Body of pancreas (tissue), 4 donors: ENCODE data around the gene NR1H4. TPM values are rescaled to one million over a fixed set of nuclear protein-coding genes. Genes with fewer than 3 reads are reported as not detected.

Experiments used
- ATAC-seq: fragments of 150-250 bp; one replicate; pipeline ENCODE4 v1.9.1; 2016
- DNase-seq, 4 donors: peaks; one replicate each; pipeline ENCODE4 v3.0.0-alpha.2; 2019
- H3K27ac ChIP-seq, 4 donors: fragments of 200-600 bp; sonication (generic); 1 replicate in 3 of 4; 2 replicates in 1 of 4; pipeline versions ENCODE4 v1.5.1 to v1.6.1; 2016 to 2019; ENCODE audit warnings: mild to moderate bottlenecking in 1 of 4, mixed read lengths in 1 of 4, moderate library complexity in 1 of 4
- H3K27me3 ChIP-seq, 2 donors: fragments of 200-600 bp; sonication (generic); one replicate each; pipeline ENCODE4 v1.6.0; 2016; ENCODE audit warnings: mild to moderate bottlenecking in 1 of 2
- H3K36me3 ChIP-seq, 2 donors: fragments of 200-600 bp; sonication (generic); replicated peaks in 1 of 2; 2 replicates each; pipeline ENCODE4 v1.5.1; 2016; ENCODE audit warnings: low read depth in 2 of 2; ENCODE audit not compliant: insufficient read depth in 1 of 2
- H3K4me1 ChIP-seq: fragments of 200-600 bp; sonication (generic); one replicate; pipeline ENCODE4 v1.6.0; 2016
- H3K4me3 ChIP-seq, 2 donors: fragments of 200-600 bp; sonication (generic); 1 replicate in 1 of 2; 2 replicates in 1 of 2; pipeline ENCODE4 v1.5.1; 2016 to 2019
- H3K9me3 ChIP-seq, 3 donors: fragments of 200-600 bp; sonication (generic); 1 replicate in 2 of 3; 2 replicates in 1 of 3; pipeline ENCODE4 v1.5.1; 2016
- POLR2A ChIP-seq, 3 donors: fragments of 450-650 bp; IDR thresholded peaks; one replicate each; pipeline ENCODE4 v1.6.1; 2016; ENCODE audit warnings: antibody characterized with exemption in 3 of 3, mild to moderate bottlenecking in 2 of 3
- WGBS, 2 donors: methylation state at CpG; one replicate each; pipeline ENCODE4 v1.1.5; 2017; 5-methylcytosine and 5-hydroxymethylcytosine counted together
- intact Hi-C: fragments of 100-400 bp; cut with DNase I; formaldehyde crosslinking; loops from one replicate; pipeline ENCODE4 v1.15.1; 2023
- total RNA-seq, 2 donors: library from RNA; depleted of rRNA; stranded (reverse); fragments of >200 nt; gene quantifications; one replicate each; pipeline ENCODE4 v1.1.0, GENCODE V29; 2016
- TF ChIP-seq, protein P1 (sequence below), 7 experiments: fragments of 450-650 bp in 4 of 7; fragments of 200-600 bp in 3 of 7; sonication (generic) in 3 of 7; IDR thresholded peaks; one replicate each; pipeline ENCODE4 v1.5.1; 2016 to 2019; ENCODE audit warnings: antibody characterized with exemption in 7 of 7

Gene NR1H4
- total RNA-seq, 2 donors from 2014 or later: 1.3 to 2.9 TPM

DNA sequence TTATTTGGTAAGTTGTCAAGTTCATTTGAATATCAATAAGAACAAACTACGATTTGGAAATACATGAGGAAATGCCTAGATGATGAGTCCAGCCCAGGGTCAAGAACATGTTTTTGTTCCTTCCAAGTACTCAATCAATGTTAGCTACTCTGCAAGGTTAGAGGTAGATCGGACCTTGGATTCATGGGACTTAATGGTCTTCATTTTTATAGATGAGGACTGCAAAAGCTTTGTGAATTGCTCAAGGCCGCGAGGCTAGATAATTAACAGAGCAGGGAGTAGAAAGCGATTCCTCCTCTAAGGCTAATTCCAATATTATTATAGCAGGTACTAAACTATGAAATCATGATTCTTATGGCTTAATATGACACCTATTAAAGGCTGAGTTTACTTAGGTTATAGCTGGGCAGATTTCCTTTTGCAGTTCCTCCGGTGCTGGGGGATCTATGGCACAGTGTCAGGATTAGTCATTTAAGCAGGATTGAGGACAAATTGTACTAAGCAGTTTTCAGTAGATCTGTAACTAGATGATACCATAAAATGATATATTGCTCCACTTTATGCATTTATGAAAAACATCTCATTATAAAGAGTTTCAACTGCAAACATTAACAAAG lies 19.8 kb downstream of the NR1H4 start:
- ATAC-seq (no peak), DNase-seq (no peak)
- intact Hi-C loops: no loop called here
- H3K36me3 ChIP-seq: no peaks in the 10 kb centered on the region
- TF ChIP-seq, protein P1, sequence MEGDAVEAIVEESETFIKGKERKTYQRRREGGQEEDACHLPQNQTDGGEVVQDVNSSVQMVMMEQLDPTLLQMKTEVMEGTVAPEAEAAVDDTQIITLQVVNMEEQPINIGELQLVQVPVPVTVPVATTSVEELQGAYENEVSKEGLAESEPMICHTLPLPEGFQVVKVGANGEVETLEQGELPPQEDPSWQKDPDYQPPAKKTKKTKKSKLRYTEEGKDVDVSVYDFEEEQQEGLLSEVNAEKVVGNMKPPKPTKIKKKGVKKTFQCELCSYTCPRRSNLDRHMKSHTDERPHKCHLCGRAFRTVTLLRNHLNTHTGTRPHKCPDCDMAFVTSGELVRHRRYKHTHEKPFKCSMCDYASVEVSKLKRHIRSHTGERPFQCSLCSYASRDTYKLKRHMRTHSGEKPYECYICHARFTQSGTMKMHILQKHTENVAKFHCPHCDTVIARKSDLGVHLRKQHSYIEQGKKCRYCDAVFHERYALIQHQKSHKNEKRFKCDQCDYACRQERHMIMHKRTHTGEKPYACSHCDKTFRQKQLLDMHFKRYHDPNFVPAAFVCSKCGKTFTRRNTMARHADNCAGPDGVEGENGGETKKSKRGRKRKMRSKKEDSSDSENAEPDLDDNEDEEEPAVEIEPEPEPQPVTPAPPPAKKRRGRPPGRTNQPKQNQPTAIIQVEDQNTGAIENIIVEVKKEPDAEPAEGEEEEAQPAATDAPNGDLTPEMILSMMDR (IDR thresholded peaks at IDR 0.05): no peak
- TF ChIP-seq POLR2A (IDR thresholded peaks at IDR 0.05): no peak
- peaks cover 9% of the 10 kb centered on the region for H3K4me1 ChIP-seq
- no peaks in the 10 kb centered on the region for H3K9me3 ChIP-seq
- 45 to 59% methylated on average over 6 of the region's 6 CpGs for WGBS, 2 donors
- H3K27ac ChIP-seq: peak overlapping the region in 1 of 4 donors; percentile 24
- no peaks in the 10 kb centered on the region for H3K27me3 ChIP-seq
- H3K4me3 ChIP-seq: no peak overlapping the region

DNA sequence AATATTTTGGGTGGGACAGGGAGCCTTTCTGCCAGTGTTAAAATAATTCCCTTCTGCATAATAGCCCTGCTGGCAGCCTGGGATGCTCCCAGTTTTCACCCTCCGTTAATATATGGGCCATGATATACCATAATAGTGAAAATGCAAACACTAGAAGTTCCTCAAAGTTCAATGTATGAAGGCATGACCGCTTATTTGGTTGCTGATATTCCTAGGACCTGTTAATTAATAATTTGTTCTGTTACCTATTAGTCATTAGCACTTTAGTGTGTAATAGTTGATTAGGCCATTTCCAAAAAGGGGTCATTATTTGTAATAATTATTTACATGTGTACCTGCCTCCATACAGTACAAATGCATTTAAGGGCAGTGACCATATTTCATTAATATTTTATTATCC lies 20.4 kb downstream of the NR1H4 start:
- no peak for ATAC-seq
- no peak for TF ChIP-seq POLR2A (IDR thresholded peaks at IDR 0.05)
- TF ChIP-seq, protein P1 (IDR thresholded peaks at IDR 0.05): no peak
- intact Hi-C loops: no loop called here

DNA sequence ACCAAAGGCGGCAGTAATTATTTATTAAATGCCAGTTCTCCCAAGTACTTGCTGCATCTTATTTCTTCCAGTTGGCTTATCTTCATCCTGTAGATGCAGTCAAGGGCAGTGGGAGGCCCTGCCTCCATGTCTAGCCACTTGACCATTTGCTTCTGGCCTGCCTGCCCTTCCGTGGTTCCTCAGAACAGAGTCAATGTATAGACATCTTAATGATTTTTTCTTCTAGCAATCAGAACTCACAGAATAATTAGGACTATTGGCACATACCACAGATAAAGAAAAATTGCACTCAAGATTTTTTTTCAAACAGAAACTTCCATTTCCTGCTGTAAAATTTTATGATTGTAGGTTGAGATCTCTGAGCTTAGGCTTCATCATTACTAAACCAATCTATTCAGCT lies 20.9 kb downstream of the NR1H4 start:
- TF ChIP-seq POLR2A (IDR thresholded peaks at IDR 0.05): no peak
- TF ChIP-seq, protein P1 (IDR thresholded peaks at IDR 0.05): no peak
- no peaks in the 10 kb centered on the region for H3K9me3 ChIP-seq
- no peaks in the 10 kb centered on the region for H3K36me3 ChIP-seq
- peaks cover 9% of the 10 kb centered on the region for H3K4me1 ChIP-seq
- no peak overlapping the region for H3K27ac ChIP-seq
- no peak for DNase-seq
- WGBS, 2 donors: 87 to 89% methylated on average over 2 of the region's 2 CpGs
- no peaks in the 10 kb centered on the region for H3K27me3 ChIP-seq
- ATAC-seq: no peak
- no peak overlapping the region for H3K4me3 ChIP-seq
- intact Hi-C loops: no loop called here

More for the DNA sequence above, 20.4 kb downstream of the NR1H4 start:
- no peaks in the 10 kb centered on the region for H3K27me3 ChIP-seq
- peak overlapping the region in 1 of 4 donors; percentile 24 for H3K27ac ChIP-seq
- H3K4me1 ChIP-seq: peaks cover 9% of the 10 kb centered on the region
- DNase-seq: no peak
- no peaks in the 10 kb centered on the region for H3K9me3 ChIP-seq
- 39 to 66% methylated on average over 2 of the region's 2 CpGs for WGBS, 2 donors
- no peak overlapping the region for H3K4me3 ChIP-seq
- no peaks in the 10 kb centered on the region for H3K36me3 ChIP-seq

DNA sequence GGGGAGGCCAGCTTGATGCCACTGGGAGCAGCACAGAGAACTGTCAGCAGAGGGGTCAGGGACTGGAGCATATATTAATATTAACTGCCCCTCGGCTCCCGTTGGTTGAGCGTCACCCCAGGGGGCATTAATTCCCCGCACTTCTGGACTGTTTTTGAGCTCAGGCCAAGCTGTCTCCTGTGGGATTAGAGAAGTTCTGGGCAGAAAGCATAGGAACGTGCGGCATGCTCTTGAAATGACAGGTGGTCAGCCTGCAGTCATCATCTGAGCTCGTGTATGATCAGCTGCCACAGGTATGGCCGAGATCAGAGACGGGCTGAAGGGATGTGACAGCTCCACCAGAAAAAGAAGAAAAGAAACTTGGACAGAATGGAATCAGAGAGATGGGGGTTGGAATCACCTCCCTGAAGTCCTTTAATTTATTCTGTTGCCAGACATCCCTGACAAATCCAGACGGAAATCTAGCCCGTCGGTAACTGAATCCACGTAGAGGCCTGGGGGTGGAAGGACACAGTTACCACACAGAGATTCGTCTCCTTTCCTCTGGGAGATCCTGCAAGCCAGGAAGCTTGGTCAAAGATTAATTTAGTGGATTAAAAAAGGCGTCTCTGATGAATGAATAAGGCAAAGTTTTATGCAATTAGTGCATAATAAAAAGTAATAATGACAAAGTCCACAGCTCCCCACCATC lies 23.6 kb downstream of the NR1H4 start:
- WGBS, 2 donors: 56 to 59% methylated on average over 13 to 15 of the region's 15 CpGs
- DNase-seq (no peak), ATAC-seq (no peak)
- TF ChIP-seq, protein P1 (IDR thresholded peaks at IDR 0.05): no peak
- no peak for TF ChIP-seq POLR2A (IDR thresholded peaks at IDR 0.05)
- H3K27ac ChIP-seq: peak overlapping the region in 1 of 4 donors; percentile 51
- H3K4me3 ChIP-seq: no peak overlapping the region
- H3K27me3 ChIP-seq: no peaks in the 10 kb centered on the region
- intact Hi-C loops: no loop called here
- peaks cover 9% of the 10 kb centered on the region for H3K4me1 ChIP-seq
- H3K36me3 ChIP-seq: no peaks in the 10 kb centered on the region
- H3K9me3 ChIP-seq: no peaks in the 10 kb centered on the region
